Measurements from ENCODE around the gene XXYLT1. TPM values are rescaled to one million over a fixed set of nuclear protein-coding genes. Genes with fewer than 3 reads are reported as not detected.

Gene XXYLT1
- total RNA-seq, 1 experiment from 2014 or later = 23.4 TPM

- ChIA-PET CTCF (interaction anchor here (1.3 kb wide), 1 partner anchor 11 kb away, joined by 3 read pairs; no protein-coding TSS in a partner anchor), POLR2A (no interaction called here)
- H3K36me3 Mint-ChIP-seq = peaks cover 3% of the 10 kb centered on the region
- no peaks in the 10 kb centered on the region for H3K27me3 Mint-ChIP-seq (ENCODE audit: low read depth)
- TF ChIP-seq ATF1 (CRISPR knock-in tag; IDR thresholded peaks at IDR 0.05) (no peak), JAZF1 (CRISPR knock-in tag; IDR thresholded peaks at IDR 0.05) (no peak), ZNF232 (CRISPR knock-in tag; IDR thresholded peaks at IDR 0.05) (no peak), SMAD4 (CRISPR knock-in tag; IDR thresholded peaks at IDR 0.05) (no peak), ZNF263 (CRISPR knock-in tag; IDR thresholded peaks at IDR 0.05; ENCODE audit: low read depth) (no peak), NR1H2 (CRISPR knock-in tag; IDR thresholded peaks at IDR 0.05) (no peak)
- H3K27ac Mint-ChIP-seq = no peak overlapping the region
- DNase-seq (ENCODE audit: low spot score) (no peak), ATAC-seq (no peak)
- H3K9me3 Mint-ChIP-seq = peaks cover 4% of the 10 kb centered on the region
- H3K4me3 Mint-ChIP-seq = no peak overlapping the region
- H3K4me1 Mint-ChIP-seq = peaks cover 40% of the 10 kb centered on the region
Observed at GRCh38 chr3:195207056-195207455, 63.9 kb downstream of the XXYLT1 start.

- Mint-ChIP-seq H3K27me3 (ENCODE audit: low read depth) (no peaks in the 10 kb centered on the region), H3K36me3 (no peaks in the 10 kb centered on the region; the same call in 1 of the 2 replicates), H3K9me3 (no peaks in the 10 kb centered on the region), H3K4me1 (peaks cover 23% of the 10 kb centered on the region), H3K27ac (peak overlapping the region; percentile 48), H3K4me3 (no peak overlapping the region)
- TF ChIP-seq ZNF121 (CRISPR knock-in tag; IDR thresholded peaks at IDR 0.05) (no peak), FOXK1 (CRISPR knock-in tag; IDR thresholded peaks at IDR 0.05) (no peak), MXD4 (CRISPR knock-in tag; IDR thresholded peaks at IDR 0.05; ENCODE audit: borderline replicate concordance) (no peak), PRDM15 (CRISPR knock-in tag; IDR thresholded peaks at IDR 0.05) (no peak), CREM (CRISPR knock-in tag; IDR thresholded peaks at IDR 0.05) (no peak), GTF2I (CRISPR knock-in tag; conservative IDR thresholded peaks at IDR 0.05) (no peak), ZNF671 (CRISPR knock-in tag; IDR thresholded peaks at IDR 0.05) (no peak)
- TF ChIP-seq, protein P1, sequence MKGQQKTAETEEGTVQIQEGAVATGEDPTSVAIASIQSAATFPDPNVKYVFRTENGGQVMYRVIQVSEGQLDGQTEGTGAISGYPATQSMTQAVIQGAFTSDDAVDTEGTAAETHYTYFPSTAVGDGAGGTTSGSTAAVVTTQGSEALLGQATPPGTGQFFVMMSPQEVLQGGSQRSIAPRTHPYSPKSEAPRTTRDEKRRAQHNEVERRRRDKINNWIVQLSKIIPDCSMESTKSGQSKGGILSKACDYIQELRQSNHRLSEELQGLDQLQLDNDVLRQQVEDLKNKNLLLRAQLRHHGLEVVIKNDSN (CRISPR knock-in tag; IDR thresholded peaks at IDR 0.05) = no peak
- TF ChIP-seq, protein P2, sequence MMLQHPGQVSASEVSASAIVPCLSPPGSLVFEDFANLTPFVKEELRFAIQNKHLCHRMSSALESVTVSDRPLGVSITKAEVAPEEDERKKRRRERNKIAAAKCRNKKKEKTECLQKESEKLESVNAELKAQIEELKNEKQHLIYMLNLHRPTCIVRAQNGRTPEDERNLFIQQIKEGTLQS (CRISPR knock-in tag; conservative IDR thresholded peaks at IDR 0.05) = no peak
- DNase-seq (ENCODE audit: low spot score) = no peak
- POLR2A ChIA-PET = no interaction called here
- ATAC-seq = no peak
- CTCF ChIA-PET = interaction anchor here (0.8 to 1.2 kb wide), 3 partner anchors 23 to 82 kb away, joined by 3 to 8 read pairs (median 3); no protein-coding TSS in a partner anchor
Observed at GRCh38 chr3:195204360-195205163, 66.4 kb downstream of the XXYLT1 start.

GRCh38 chr3:195203606-195204005, 67.4 kb downstream of the XXYLT1 start:
- H3K4me1 Mint-ChIP-seq = peaks cover 19% of the 10 kb centered on the region
- ChIA-PET CTCF (interaction anchor here (0.8 to 1.2 kb wide), 3 partner anchors 24 to 81 kb away, joined by 3 to 8 read pairs (median 3); no protein-coding TSS in a partner anchor), POLR2A (no interaction called here)
- 0 out of 2 replicates have a peak overlapping the region, but pooled peaks have one; percentile 51 for H3K27ac Mint-ChIP-seq
- H3K27me3 Mint-ChIP-seq (ENCODE audit: low read depth) = no peaks in the 10 kb centered on the region
- H3K4me3 Mint-ChIP-seq = no peak overlapping the region
- DNase-seq (ENCODE audit: low spot score) (no peak), ATAC-seq (peak; percentile 26; the same call in 1 of the 2 replicates)
- no peaks in the 10 kb centered on the region; the same call in 1 of the 2 replicates for H3K36me3 Mint-ChIP-seq
- no peaks in the 10 kb centered on the region for H3K9me3 Mint-ChIP-seq
- no peak for TF ChIP-seq ZSCAN18 (CRISPR knock-in tag; IDR thresholded peaks at IDR 0.05)
- no peak for TF ChIP-seq ZNF396 (CRISPR knock-in tag; IDR thresholded peaks at IDR 0.05; ENCODE audit: borderline replicate concordance)
- no peak for TF ChIP-seq NR1H2 (CRISPR knock-in tag; IDR thresholded peaks at IDR 0.05)
- TF ChIP-seq, protein P1 (CRISPR knock-in tag; IDR thresholded peaks at IDR 0.05) = no peak
- TF ChIP-seq ZNF317 (CRISPR knock-in tag; IDR thresholded peaks at IDR 0.05; ENCODE audit: borderline replicate concordance, low read depth) = no peak
- no peak for TF ChIP-seq ATF6 (CRISPR knock-in tag; IDR thresholded peaks at IDR 0.05)
- TF ChIP-seq E2F5 (CRISPR knock-in tag; IDR thresholded peaks at IDR 0.05) = no peak

Measured in WTC11 (cell line).